Stimulated activated CD4-positive, alpha-beta T cell treated with anti-CD3 and anti-CD28 coated beads, Interleukin-4, amount 100 ng/mL, for 4 hours (primary cell): ENCODE measurements around the gene DOCK1.

Source experiments
- DNase-seq, 2 experiments: peaks; one replicate each; pipeline ENCODE4 v3.0.0-alpha.2; 2020

DOCK1 gene

DNA sequence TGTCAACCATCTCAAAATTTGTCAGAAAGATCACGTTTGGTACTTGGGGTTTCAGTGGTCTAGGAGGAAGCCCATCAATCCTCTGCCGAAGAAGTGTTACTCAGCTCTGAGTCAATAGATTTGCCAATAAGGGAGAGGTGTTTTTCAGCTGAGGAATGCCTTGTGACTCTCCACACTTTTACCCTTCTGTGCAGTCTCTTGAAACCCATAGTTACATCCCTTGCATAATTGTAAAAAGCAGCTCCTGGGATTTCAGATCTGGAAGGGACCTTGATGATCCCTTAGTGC is 243.6 kb downstream of the DOCK1 start:
- no peak for DNase-seq

DNA sequence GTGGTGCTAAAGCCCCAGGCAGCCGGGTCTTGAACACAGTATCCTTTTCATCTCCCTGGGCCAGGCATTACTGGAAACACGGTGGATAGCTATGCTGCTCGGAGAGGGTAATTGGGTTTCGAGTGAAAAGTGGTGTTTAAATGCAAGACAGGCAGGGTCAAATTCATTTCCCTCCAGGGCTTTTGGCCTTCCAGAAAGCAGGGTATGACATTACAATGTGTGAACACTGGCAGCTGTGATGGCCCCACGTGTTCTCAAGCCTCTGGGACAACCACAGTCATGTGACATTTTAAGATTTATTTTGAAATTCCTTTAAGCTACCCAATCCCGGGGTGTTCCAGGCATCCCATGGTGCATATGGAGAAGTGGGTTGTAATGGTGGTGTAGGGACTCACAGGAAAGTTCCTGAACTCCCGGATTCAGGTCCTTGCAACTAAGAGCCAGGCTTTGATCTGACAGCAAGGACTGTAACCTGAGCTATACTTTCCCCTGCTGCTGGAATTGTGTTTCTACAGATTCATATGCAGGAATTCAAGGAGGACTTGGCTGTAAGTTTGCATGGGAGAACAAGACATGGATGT is 244.4 kb downstream of the DOCK1 start:
- no peak for DNase-seq

DNA sequence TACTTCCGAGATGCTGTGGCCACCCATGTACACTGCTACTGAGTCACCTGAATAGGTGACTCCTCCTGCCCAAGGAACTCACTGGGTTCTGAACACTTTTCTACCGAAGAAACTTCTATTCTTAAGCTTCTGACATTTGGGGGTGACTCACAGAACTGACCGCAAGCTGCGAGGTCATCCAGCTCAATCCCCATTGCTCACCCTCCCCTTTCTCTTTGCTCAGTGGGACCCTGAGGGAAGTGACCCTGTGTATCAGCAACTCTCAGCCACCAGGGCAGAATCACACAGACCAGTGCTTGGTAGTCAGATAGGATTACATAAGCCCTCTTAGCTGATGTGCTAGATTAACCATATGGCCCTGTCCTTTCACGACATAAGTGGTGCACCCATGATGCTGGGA is 244.9 kb downstream of the DOCK1 start:
- DNase-seq = no peak

DNA sequence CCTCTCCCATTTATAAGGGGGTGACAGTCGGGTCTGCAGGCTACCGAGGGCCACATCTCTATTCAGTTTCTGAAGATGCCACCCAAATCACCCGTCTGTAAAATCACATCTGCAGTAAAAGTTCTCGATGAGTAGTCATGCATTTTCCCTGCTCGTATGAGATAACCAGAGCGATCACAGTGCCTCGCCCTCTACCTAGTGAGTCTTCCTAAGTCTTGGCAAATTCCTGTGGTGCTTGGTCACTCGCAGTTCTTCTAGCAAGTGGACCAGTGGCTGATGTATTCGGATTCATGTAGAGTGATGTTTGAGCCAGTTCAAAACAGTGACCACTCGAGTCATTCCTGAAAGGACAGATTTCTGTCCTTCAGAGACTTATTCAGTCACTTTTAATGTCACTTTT is 246.3 kb downstream of the DOCK1 start:
- no peak for DNase-seq

DNA sequence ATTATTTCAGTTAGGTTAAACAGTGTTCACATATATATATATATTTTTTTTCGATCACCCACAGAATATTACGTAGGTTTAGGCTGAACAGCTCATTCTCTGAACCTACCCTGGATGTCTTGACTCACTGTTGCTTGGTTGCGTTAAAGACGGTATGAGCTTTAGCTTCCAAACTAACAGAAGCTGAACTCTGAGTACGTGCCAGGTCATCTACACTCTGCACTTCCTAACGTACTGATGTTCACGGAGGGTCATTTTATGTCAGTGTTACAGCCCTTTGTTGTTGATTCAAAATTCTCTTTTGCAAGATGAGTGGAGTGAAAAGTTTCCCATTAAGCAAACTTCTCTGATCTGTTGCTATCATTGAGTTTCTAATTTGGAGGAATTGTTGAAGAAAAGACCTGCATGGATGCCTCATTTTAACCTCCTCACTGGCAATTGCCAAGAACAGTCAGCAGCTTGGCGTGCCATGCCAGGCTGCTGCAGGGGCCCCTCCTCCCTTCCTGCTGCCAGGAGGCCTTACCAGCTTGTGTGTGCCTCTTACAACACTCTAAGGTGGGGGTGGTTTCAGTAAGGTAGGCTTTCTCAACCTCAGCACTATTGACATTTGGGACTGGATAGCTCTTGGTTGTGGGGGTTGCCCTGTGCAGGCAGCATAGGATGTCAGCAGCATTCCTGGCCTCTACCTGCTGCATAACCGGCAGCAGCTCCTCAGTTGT is 246.9 kb downstream of the DOCK1 start:
- no peak for DNase-seq

DNA sequence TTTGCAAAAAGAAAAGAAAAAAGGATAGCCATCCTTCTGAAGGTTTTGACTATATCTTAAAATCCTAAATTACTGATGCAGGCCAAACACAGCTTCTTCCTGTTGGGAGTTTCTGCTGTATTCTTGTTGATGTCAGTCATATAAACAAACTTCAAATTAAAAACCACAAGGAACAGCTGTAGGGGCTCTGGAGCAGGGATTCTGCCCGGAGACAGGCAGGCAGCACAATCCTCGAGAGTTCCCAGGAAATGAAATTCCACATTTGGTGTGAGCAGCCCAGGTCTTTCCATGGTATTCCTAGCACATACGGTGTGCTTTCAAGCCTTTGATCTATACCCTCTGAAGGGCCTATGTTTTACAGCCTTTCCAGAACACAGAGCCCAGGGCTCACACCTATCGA is 248.0 kb downstream of the DOCK1 start:
- no peak for DNase-seq

DNA sequence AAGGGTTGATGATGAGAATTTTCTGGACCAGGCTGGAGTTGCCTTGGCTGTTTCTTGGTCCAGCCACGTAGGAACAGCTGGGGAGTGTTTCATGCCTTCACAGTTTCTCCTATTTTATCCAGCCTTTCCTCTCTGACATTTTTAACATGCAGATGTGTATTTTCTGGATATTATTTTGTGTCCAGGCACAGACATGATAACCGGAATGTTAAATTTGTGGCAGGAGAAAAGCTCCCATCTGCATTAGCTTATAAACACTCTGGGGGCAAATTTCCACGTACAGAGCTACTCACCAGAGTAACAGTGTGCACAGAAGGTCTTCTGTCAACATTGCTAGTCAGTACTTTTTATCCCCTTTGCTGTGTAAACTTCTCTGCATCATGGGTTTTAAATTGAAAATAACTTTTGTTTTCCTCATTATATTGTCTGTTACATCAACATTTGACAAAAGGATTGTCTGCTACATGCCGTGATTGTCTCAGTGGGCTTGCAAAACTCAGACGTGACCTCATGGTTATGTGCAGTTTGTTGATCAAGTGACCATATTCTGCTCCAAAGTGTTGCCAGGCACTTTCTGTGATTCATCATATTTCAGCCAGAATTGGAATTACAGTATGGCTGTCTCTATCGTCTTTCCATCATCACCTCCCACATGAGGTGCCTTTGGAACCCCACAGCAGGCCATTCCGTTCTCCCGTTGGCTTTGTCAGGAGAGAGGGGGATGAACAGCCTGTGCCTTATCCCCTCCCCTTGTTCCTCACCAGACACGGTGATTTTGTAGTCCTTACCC is 249.8 kb downstream of the DOCK1 start:
- no peak for DNase-seq

DNA sequence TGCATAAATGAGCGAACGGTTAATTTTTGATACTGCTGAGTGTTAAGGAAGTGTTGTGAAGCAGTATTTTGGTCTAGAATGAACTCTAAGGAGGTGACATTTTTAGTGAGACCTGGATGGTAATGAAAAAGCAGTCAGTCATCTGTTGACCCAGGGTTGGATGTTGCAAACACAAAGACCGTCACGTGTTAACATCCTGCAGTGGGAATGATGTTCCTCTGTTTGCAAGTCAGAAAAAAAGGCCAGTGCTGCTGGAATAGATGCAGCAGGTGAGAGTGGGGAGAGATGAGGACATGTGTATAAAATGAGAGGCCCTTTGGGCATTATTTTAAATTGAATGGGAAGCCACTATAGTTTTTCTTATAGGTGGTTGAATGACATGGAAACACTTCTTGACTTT is 251.9 kb downstream of the DOCK1 start:
- DNase-seq = no peak

DNA sequence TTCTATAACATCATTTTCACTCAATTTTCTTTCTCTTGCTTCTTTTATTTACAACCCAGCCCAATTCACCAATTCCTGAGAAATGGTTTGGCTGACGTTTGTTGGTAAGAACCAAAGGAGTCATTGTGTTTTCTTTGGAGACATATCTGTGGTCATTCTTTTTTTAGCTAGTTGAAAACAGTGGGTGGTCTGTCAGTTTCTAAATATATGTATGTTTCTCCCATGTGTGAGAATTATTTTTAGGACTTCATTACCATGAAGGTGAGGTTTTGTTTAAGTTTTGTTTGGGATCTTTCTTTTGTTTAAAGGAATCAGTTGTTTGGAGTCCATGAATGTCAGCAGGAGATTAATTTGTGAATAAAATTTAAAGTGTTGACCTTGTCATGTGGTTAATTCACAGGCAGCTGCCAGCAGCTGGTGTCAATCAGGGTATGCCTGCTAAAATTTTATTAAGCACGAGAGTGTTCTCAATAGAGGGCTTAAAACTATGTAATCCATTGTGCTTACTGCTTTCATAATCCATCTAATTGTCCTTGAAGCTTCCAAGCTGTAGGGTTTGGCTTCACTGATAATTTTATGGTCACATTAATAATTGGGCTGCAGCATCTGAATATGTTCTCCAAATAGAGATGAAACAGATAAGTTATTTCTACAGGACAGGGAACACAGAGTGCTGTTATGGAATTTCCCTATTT is 252.4 kb downstream of the DOCK1 start:
- no peak for DNase-seq

DNA sequence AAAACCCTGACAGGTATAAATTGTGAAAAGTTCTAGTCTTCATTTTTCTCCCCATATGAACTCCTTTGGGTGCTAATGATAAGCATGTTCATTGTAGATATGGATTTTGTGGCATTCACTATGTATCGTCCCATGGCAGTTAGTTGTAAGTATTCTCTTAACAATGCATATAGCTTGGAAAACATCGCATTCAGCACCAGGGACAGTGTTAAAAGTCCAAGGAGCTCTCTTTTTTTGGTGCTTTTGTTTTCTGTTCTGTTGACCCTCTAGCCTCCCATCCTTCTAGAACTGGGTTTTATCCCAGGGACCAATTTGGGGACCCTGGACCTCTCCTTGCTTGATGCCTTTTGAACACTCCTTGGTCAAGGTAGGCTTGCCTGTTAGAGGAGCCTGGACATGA is 253.4 kb downstream of the DOCK1 start:
- no peak for DNase-seq

DNA sequence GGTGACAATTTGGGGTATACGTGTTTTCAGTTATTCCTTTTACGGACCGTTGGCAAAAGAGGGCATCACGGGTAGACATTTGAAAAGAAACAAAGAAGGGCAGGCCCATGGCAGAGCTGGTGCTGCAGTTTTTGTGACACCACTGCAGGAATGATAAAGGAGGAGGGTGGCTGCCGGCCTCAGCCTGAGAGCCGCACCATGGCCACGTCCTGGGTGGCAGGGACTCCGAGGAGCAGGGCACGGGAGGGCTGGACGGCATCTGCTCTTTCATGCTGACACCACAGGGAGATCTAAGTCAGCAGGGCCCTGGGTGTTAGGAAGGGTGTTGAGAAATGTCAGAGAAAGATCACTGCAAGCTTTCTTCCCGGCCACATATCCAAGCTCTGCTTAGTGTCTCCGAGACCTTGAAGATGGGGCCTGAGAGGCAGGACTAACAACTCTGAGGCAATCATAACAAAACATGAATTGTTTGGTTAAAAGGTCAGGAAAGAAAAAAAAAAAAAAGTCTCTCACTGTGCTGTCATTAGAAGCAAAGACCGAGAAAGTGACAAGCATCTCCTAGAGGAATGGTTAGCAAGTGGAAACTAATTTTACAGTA is 254.5 kb downstream of the DOCK1 start:
- DNase-seq = no peak

DNA sequence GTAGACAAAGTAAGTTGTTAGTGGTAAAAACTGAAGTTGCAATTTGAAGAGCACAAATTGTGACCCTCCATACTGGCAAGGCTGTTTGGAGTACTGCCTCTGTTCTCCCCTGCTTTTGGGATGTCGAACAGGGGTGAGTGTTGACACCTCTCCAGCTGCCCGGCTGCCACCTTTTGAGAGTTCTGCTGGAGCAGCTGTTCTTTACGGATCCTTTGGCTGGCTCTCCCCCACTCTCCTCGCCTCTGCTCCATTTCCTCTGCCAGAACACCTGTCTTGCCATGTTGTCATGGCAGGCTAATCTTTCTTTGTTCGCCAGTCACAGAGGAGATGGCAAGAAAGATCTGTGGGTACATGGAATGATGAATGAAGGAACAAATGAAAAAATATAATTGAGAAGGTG is 256.3 kb downstream of the DOCK1 start:
- no peak for DNase-seq

DNA sequence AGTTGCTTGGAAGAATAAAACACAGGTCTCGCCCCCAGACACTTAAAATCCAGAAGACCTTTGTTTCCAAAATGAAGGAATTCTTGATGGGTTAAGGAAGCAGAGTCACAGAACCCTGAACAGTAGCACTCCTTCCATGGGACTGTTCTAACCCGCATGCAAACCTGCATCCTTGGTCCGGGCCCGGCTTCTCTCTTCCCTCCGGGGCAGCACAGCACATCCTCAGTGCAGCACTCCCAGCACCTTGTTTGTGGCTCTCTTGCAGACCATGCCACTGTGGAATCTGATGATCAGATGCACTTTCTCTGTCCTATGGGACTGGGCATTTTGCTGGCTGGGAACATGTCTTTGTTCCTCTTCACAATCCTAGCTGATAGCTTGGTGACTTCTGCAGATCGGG is 257.6 kb downstream of the DOCK1 start:
- DNase-seq = no peak

DNA sequence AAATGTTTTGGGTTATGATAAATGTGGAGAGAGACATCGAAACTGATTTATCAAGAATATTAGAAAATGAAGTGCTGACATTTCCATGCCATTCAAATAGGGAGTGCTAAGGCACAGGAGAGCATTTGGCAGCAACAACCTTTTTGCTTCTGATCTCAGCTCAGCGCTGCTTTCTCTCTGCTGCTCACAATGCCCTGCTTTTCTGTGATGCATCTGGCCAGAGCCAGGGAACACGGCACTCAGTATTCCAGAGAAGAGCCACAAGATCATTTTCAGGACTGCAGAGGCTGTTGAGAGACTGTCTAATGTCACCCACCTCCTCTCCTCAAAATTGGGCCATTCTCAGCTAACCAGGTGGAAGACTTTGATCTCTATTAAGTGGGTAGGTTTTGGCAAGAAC is 263.0 kb downstream of the DOCK1 start:
- DNase-seq = no peak

DNA sequence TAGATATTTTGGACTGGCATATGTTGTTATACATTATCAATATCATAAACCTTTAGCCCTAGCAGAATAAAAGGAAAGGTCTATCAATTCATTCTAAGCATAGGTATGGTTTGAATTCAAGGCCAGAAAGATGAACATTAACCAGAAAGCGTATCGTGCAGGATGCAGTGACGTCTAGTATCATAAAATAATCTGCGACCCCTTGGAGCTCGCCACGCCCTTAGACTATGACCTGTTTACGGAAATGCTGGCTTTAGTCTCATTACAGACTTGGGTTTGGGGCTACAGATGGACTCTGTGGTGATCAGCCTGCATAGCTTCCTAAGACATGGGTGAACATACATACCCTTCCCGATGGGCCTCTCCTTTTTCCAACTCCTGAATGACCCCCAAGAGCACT is 269.6 kb downstream of the DOCK1 start:
- DNase-seq = no peak

DNA sequence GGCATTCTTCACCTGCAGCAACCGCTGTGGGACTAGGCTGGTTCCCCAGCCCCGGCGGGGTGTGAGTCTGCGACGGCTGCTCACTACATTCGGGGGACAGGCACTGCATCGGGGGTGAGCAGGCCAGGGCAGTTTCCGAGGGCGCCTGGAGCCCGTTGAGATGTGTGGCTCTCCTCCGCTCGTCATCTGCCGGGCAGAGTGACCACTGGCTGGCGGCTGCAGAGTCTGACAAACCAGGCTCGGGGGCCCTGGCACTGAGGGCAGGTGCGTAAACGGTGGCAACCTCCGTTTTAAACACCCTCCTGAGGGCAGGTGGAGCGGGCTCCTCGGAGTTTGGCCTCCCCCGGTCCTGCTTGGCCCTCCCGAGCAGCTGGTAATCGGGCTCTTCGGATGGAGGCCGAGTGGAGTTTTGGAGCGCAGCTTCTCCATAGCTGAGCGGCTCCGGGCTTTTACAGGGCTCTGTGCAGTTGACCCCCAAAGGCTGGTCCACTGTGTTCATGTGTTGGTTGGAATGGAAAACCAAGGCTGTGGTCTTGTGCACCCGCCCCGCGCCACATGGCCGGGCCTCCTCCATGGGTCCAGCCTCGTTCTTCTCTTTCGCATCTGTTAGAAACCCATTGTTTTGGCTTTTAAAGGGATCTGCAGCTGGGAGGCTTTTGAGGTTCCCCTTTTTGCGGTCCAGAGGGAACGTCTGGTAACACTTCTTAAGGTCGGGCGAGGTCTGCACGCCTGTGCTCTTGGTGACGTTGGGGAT is 270.3 kb downstream of the DOCK1 start:
- no peak for DNase-seq

DNA sequence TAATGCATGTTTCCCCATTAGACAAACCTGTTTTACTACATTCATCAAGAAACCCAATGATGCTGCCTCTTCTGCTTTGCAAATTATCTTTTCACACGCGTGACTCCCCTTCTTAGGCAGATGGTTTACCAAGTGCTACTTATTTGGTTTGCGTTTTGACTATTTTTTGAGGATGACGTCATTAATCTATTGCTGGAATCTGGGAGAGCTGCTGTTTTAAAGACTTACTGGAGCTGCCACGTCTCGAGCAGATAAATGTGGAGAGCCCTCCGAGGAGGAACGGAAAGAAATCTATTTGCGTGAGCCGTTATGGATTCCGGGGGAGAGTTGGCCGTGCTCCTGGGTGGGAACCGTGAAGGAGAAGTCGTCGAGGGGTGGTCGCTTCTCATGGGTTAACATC is 271.4 kb downstream of the DOCK1 start:
- no peak for DNase-seq

DNA sequence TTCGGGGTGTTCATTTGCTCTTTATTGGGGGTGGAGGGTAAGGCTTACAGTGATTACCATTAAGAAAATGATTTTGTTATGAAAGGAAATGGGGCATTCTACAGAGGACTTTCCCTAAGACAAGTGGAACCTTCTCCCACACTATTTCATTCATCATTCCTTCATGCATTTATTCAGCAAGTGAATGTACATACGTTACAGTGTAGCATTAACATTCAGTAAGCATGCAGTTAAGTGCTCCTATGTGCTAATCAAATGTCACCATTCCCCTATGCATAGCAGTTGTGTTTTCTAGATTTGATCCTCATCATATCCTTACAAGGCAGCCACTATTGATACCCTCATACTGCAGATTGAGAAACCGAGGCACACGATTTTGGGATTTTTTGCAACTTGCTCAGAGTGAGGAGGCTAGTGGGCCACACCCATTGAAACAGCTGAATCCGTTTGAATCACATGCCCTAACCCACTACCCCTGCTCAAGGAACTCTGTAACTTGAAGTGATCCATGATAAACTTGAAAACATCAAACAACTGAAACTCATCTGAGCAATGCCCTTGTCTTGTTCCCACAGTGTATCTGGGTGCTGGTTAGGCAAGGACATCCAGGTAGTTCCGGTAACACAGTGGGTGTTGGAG is 274.5 kb downstream of the DOCK1 start:
- DNase-seq = no peak

DNA sequence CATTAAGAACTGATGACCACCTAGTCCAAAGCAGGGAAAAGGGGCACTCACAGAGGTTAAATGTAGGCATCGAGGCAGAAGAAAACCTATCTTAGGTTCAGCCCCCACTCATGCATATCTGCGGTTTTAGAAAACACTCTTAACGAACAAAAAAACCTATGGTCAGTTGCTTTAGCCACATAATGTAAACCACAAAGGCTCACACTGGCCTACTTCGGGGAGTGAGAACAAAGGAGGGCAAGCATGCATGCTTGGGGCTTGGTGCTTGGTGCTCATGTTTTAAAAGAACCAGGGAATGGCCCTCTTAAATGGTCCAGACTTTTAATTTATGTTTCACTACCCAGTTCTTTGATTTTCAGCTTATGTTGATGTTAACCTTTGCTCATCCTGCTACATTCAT is 276.9 kb downstream of the DOCK1 start:
- DNase-seq = no peak

DNA sequence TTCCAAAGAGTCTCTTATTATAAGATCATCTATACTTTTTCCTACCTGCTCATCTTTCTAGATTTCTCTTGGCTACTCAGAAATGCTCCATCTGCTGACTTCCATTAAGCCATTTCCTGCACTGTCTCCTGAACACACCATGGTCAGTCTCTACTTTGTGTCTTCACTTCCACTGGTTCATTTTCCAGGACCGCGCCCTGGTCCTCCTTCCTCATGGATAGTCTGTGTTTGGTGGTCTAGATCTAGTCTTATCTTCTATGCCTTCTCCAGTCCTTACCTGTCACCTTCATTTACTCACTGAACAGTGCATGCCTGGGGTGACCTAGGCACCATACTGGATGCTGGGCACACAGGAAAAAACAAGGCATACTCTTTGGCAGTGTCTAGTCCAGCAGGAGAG is 279.4 kb downstream of the DOCK1 start:
- no peak for DNase-seq

DNA sequence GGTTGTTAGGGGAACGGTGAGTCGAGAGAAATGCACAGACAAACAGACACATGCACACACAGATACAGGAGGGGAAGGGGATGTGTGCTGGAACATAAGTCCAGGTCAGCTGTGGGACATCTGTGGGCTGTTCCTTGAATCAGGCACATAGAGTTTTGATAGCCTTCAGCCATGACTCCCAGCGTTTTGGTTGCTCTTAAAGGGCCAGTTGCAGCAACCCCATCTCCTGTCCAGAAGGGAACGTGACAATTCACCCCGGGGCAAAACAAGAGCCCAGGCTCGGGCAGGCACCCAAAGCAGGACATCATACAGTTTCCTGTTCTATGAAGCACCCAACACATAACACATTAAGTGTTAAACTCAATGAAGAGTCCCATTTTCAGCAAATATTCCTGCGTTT is 281.6 kb downstream of the DOCK1 start:
- DNase-seq = no peak

DNA sequence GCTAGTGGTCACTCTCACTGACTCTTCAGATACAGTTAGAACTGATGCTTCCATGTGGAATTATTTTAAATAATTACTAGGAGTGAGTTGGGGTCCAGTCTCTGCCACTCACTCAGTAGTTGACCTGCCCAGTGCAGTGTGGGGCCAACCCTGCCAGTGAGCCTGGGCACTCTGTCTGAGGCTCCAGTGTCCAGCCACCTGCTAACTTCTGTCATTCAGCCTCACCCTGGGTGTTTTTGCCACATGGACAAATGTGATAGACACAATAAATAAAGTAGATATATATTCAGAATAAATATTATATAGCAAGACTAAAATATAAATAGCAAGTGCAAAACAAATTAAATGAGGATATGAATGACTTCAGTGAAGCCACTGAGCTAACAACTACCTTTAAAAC is 284.0 kb downstream of the DOCK1 start:
- DNase-seq = no peak
